ACC112 (cell line): ENCODE data around the gene HS2ST1.
"Not testable (repeated sequence)": the region's sequence is repeated elsewhere in the genome, so short reads cannot be mapped to it uniquely, and the experiment has no call there.

ENCODE experiments used
- H2AFZ ChIP-seq: fragments of 200-600 bp; sonication (generic); one replicate; pipeline ENCODE4 v1.6.0; 2017; ENCODE audit warnings: antibody characterized with exemption, low read length; ENCODE audit not compliant: unreplicated experiment
- H3K27ac ChIP-seq: fragments of 200-600 bp; sonication (generic); 2 replicates; pipeline ENCODE4 v1.5.1; 2014; ENCODE audit warnings: low read depth, mild to moderate bottlenecking, antibody characterized with exemption, low read length, moderate library complexity
- H3K27me3 ChIP-seq: fragments of 200-600 bp; sonication (generic); 2 replicates; pipeline ENCODE4 v1.6.1; 2014; ENCODE audit warnings: mild to moderate bottlenecking, antibody characterized with exemption, low read length, moderate library complexity, mixed read lengths; ENCODE audit not compliant: insufficient read depth
- H3K36me3 ChIP-seq: fragments of 200-600 bp; sonication (generic); 2 replicates; pipeline ENCODE4 v1.6.1; 2016; ENCODE audit warnings: mild to moderate bottlenecking, antibody characterized with exemption, low read length, moderate library complexity, mixed read lengths; ENCODE audit not compliant: insufficient read depth
- H3K4me1 ChIP-seq: fragments of 200-600 bp; sonication (generic); one replicate; pipeline ENCODE4 v1.6.1; 2016; ENCODE audit warnings: low read length, mixed read lengths; ENCODE audit not compliant: insufficient read depth, unreplicated experiment, control insufficient read depth
- H3K4me3 ChIP-seq: fragments of 200-600 bp; sonication (generic); 2 replicates; pipeline ENCODE4 v1.5.1; 2014; ENCODE audit warnings: mild to moderate bottlenecking, low read depth, low read length
- H3K79me2 ChIP-seq: fragments of 200-600 bp; sonication (generic); one replicate; pipeline ENCODE4 v1.6.0; 2016; ENCODE audit warnings: low read length; ENCODE audit not compliant: control insufficient read depth, unreplicated experiment, insufficient read depth

Gene HS2ST1

GRCh38 chr1:86914601-86914997, at the start of gene HS2ST1:
Gene HS2ST1, plus strand, starts transcription at chr1:86914635.
- no peaks in the 10 kb centered on the region for H3K36me3 ChIP-seq
- peaks cover 67% of the 10 kb centered on the region for H3K79me2 ChIP-seq
- H3K4me3 ChIP-seq, result peak within 1 kb of the TSS; percentile 89
- H3K4me1 ChIP-seq, result peaks cover 14% of the 10 kb centered on the region
- no peaks in the 10 kb centered on the region for H3K27me3 ChIP-seq
- peak within 1 kb of the TSS; percentile 77 for H2AFZ ChIP-seq
- peak within 1 kb of the TSS; percentile 77 for H3K27ac ChIP-seq

DNA sequence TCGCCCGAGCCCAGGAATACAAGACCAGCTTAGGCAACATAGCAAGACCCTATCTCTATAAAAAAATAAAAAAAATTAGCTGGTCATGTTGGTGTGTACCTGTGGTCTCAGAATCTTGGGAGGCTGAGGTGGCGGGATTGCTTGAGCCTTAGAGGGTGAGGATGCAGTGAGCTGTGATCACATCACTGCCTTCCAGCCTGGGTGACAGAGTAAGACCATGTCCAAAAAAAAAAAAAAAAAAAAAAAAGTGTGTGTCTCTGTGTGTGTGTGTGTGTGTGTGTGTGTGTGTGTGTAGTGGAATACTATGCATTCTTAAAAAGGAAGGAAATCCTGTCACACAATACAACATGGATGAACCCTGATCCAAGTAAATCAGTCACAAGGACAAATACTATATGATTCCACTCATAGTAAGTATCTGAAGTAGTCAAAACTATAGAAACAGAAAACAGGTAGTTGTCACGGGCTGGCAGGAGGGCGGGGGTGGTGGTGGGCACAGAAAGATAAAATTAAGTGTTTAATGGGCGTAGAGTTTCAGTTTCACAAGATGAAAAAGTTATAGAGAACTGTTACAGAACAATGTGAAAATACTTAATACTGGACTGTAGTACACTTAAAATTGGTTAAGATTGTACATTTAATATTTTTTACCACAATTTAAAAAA, 48.3 kb upstream of the HS2ST1 start:
- Histone ChIP-seq H3K36me3 (no peaks in the 10 kb centered on the region), H3K4me3 (no peak overlapping the region), H3K27me3 (no peaks in the 10 kb centered on the region), H2AFZ (no peak overlapping the region), H3K79me2 (peaks cover 6% of the 10 kb centered on the region), H3K27ac (no peak overlapping the region), H3K4me1 (peaks cover 21% of the 10 kb centered on the region)

DNA sequence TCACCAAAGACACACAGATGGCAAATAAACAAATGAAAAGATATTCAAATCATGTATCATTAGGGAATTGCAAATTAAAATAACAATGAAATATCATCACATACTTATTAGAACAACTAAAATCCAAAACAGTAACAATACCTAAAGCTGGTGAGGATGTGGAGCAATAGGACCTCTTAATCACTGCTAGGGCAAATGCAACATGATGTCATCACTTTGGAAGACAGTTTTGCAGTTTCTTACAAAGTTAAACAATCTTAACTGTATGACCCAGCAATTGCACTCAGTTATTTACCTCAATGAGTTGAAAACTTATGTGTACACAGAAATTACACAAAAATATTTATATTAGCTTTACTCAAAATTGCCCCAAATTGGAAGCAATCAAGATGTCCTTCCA, 47.8 kb upstream of the HS2ST1 start:
- Histone ChIP-seq H3K36me3 (no peaks in the 10 kb centered on the region), H3K79me2 (peaks cover 6% of the 10 kb centered on the region), H2AFZ (no peak overlapping the region), H3K27me3 (no peaks in the 10 kb centered on the region), H3K27ac (peak overlapping the region; percentile 14; the same call in 1 of the 2 replicates), H3K4me3 (no peak overlapping the region), H3K4me1 (peaks cover 21% of the 10 kb centered on the region)

DNA sequence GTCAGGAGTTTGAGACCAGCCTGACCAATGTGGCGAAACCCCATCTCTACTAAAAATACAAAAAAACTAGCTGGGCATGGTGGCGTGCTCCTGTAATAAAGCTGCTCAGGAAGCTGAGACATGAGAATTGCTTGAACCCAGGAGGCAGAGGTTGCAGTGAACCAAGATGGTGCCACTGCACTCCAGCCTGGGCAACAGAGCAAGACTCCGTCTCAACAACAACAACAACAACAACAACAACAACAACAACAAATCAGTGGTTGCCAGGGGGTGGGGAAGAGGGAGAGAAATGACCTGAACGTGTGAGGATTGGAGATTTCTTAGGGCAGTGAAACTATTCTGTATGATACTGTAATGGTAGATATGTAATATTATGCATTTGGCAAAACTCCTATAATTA, 47.2 kb upstream of the HS2ST1 start:
- H3K27me3 ChIP-seq, H3K4me3 ChIP-seq, H3K36me3 ChIP-seq, H2AFZ ChIP-seq, H3K79me2 ChIP-seq, H3K27ac ChIP-seq: not testable (repeated sequence)
- peaks cover 21% of the 10 kb centered on the region for H3K4me1 ChIP-seq

- Histone ChIP-seq H3K27me3 (no peaks in the 10 kb centered on the region), H3K4me1 (peaks cover 21% of the 10 kb centered on the region), H3K4me3 (no peak overlapping the region), H3K27ac (peak overlapping the region; percentile 36), H3K79me2 (peaks cover 6% of the 10 kb centered on the region), H3K36me3 (no peaks in the 10 kb centered on the region), H2AFZ (no peak overlapping the region)
These were observed 46.0 kb upstream of the HS2ST1 start for GRCh38 chr1:86868477-86868876.

DNA sequence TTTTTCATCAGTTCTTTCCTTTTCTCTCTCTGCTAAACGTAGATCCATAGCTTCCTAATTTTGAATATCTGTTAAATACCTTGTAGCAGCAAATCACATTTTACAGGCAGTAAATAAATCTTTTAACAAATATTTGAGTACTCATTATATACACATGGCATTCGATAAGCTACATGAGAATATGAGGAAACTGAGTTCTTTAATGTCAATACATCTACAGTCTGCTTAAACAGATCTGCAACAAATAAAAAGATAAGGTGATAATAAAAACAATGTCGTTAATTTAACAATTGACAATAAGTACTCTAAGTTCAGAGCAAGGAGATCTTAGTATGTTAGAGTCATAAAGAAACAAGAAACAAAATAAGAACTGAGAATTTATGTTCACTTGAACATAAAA, 43.4 kb upstream of the HS2ST1 start:
- peaks cover 21% of the 10 kb centered on the region for H3K4me1 ChIP-seq
- no peaks in the 10 kb centered on the region for H3K27me3 ChIP-seq
- no peak overlapping the region for H3K27ac ChIP-seq
- H2AFZ ChIP-seq, result no peak overlapping the region
- no peaks in the 10 kb centered on the region for H3K79me2 ChIP-seq
- no peaks in the 10 kb centered on the region for H3K36me3 ChIP-seq
- no peak overlapping the region for H3K4me3 ChIP-seq

GRCh38 chr1:86872086-86872485, 42.3 kb upstream of the HS2ST1 start:
- Histone ChIP-seq H3K27ac (no peak overlapping the region), H3K4me3 (no peak overlapping the region), H3K79me2 (no peaks in the 10 kb centered on the region), H3K36me3 (peaks cover under 1% of the 10 kb centered on the region; the same call in 1 of the 2 replicates), H3K27me3 (no peaks in the 10 kb centered on the region), H3K4me1 (peaks cover 12% of the 10 kb centered on the region), H2AFZ (no peak overlapping the region)

DNA sequence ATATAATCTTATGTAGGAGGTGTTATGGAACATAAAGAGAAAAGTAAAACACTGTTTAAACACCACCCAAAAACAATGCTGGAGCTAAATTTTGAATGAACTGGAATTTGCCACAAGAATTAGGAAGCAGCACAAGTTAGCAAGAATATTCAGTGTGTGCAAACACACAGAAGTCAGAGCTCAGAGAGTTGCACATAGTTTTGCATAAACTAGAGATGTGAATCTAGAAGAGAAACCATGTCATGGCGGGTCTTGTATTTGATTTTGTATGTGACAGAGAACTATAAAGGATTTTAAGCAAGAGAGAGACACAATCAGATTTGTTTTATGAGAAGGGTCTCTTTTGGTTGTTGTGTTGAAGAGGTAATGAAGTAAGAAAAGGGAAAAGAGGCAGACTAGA, 38.7 kb upstream of the HS2ST1 start:
- Histone ChIP-seq H3K79me2 (no peaks in the 10 kb centered on the region), H3K4me1 (no peaks in the 10 kb centered on the region), H3K4me3 (no peak overlapping the region), H2AFZ (no peak overlapping the region), H3K27ac (no peak overlapping the region), H3K36me3 (peaks cover 10% of the 10 kb centered on the region; the same call in 1 of the 2 replicates), H3K27me3 (no peaks in the 10 kb centered on the region)

- Histone ChIP-seq H3K27ac (no peak overlapping the region), H3K79me2 (peaks cover 30% of the 10 kb centered on the region), H3K27me3 (no peaks in the 10 kb centered on the region), H3K4me1 (no peaks in the 10 kb centered on the region), H3K36me3 (peaks cover 3% of the 10 kb centered on the region), H2AFZ (no peak overlapping the region), H3K4me3 (no peak overlapping the region)
These were observed 26.8 kb upstream of the HS2ST1 start for GRCh38 chr1:86887479-86888162.

DNA sequence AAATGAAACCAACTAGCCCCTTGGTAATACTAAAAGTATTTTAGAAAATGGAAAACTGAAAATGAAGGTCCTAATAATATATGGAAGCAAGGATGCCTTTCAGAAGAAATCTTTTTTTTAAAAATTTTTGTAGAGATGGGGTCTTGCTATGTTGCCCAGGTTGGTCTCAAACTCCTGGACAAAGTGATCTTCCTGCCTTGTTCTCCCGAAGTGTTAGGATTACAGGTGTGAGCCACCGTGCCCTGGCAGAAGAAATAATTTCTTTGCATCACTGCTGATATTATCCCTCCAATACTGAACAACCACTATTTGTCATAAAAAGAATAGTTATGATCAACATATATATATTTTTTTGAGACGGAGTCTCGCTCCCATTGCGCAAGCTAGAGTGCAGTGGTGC, 26.1 kb upstream of the HS2ST1 start:
- H3K4me3 ChIP-seq, result no peak overlapping the region
- H3K36me3 ChIP-seq, result peaks cover 3% of the 10 kb centered on the region
- no peaks in the 10 kb centered on the region for H3K27me3 ChIP-seq
- no peak overlapping the region for H3K27ac ChIP-seq
- no peaks in the 10 kb centered on the region for H3K4me1 ChIP-seq
- H2AFZ ChIP-seq, result no peak overlapping the region
- H3K79me2 ChIP-seq, result peaks cover 30% of the 10 kb centered on the region

DNA sequence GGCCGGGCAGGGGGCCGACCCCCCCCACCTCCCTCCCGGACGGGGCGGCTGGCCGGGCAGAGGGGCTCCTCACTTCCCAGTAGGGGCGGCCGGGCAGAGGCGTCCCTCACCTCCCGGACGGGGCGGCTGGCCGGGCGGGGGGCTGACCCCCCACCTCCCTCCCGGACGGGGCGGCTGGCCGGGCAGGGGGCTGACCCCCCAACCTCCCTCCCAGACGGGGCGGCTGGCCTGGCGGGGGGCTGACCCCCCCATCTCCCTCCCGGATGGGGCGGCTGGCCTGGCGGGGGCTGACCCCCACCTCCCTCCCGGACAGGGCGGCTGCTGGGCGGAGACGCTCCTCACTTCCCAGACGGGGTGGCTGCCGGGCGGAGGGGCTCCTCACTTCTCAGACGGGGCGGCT, 15.0 kb upstream of the HS2ST1 start:
- not testable (repeated sequence) for H3K4me1 ChIP-seq, H2AFZ ChIP-seq, H3K27ac ChIP-seq, H3K4me3 ChIP-seq, H3K27me3 ChIP-seq
- Histone ChIP-seq H3K36me3 (peaks cover 17% of the 10 kb centered on the region), H3K79me2 (peaks cover 44% of the 10 kb centered on the region)
